GM19438 (cell line): ENCODE measurements around the gene CD52.
"Not testable (repeated sequence)": the region's sequence is repeated elsewhere in the genome, so short reads cannot be mapped to it uniquely, and the experiment has no call there.

ENCODE experiments used
- ATAC-seq: cut with Tn5 transposase; IDR thresholded peaks from one replicate; pipeline ENCODE4 v1.9.1; 2021; ENCODE audit warnings: low read depth; ENCODE audit not compliant: unreplicated experiment

CD52 gene

GRCh38 chr1:26327956-26328362 lies 10.2 kb downstream of the CD52 start:
- no peak for ATAC-seq

- ATAC-seq: no peak
These were observed 10.8 kb downstream of the CD52 start for GRCh38 chr1:26328597-26328996.

DNA sequence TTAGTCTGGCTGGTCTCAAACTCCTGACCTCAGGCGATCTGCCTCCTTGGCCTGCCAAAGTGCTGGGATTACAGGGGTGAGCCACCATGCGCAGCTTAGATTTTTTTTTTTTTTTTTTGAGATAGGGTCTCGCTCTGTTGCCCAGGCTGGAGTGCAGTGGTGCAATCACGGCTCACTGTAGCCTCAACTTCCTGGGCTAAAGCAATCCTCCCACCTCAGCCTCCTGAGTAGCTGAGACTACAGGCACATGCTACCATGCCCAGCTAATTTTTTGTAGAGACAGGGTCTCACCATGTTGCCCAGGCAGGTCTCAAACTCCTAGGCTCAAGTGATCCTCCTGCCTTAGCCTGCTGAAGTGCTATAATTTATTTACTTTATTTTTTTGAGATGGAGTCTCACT lies 11.6 kb downstream of the CD52 start:
- not testable (repeated sequence) for ATAC-seq

- ATAC-seq: no peak
These were observed 12.5 kb downstream of the CD52 start for GRCh38 chr1:26330276-26330675.

- not testable (repeated sequence) for ATAC-seq
These were observed 15.6 kb downstream of the CD52 start for GRCh38 chr1:26333312-26333711.

DNA sequence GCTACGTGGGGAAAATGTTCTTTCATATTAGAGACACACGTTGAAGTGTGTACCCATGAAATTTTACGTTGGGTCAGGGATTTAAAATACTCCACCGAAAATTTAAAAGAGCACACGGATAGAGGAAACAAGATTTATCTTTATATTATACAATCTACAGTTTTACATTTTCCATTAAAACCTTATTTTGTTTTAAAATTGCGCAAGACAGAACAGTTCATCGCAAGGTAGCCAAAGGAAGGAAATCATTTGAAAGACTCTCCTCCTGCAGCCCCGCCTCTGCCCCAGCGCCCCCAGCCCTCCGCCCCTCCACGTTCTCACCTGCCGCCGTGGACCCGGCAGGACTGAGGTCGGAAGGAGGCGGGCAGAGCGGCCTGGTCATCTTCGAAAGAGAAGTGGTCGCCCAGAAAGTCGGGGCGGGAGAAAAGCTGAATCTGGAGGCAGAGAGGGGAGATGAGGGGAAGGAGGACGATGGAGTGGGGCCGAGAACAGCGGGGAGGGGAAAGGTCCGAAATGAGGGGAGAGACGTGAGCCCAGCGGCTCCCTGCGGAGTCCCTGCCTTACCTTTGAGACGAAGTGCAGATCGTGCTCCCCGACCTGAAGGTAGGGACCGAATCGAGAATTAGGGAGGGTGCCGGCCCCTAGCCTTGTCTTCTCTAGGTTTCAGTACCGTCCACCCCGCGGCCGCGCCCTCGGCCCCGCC lies 18.2 kb downstream of the CD52 start:
- no peak for ATAC-seq

DNA sequence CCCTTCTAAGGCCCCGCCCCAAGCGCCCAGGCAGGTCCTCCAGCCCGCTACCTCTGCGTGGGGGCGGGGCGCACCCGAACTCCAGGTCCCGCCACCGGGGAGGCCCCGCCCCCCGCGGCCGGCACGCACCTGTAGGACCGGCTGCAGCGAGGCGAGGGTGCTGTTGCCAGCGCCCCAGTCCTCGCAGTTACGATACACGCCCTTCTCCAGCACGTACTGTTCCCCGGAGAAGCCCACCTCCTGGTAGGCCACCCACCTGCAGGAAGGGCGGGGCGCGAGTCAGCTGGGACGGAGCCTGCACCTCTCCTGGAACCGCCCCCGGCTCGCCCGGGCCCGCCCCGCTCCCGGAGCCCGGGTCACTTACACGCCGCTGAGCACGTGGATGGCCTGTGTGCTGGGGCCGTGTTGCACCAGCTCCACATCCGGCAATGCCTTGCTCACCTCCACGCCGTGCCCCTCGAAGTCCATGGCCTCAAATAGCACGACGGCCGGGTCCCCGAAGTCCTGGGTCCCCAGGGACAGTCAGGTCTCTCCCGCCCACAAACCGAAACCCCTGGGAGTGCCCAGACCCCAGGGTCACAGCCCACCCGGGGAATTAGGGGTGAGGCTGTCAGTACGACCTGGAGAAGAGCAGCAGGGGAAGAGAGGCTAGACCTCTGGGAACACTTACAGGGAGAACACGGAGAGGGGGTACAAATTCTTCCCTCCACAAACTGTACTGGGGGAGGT lies 18.9 kb downstream of the CD52 start:
- ATAC-seq: peak; percentile 73

GRCh38 chr1:26337206-26337535 lies 19.4 kb downstream of the CD52 start:
- no peak for ATAC-seq

- ATAC-seq: no peak
These were observed 19.9 kb downstream of the CD52 start for GRCh38 chr1:26337625-26338024.

DNA sequence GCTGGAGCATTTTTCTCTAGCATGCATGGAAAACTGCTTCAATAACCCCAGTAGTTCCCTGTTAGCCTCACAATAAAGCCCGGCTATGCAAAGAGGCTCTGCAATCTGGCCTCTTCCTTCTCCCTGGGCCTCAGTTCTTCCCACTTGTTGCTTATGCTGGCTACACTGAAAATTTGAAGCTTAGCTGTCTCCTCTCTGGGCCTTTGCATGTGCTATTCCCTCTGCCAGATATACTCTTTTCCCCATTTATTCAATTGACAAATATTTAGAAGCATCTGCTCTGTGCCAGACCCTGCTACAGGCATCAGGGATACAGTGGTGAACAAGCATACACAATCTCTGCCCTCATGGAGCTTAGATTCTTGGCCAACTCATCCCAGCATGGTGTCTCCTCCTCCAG lies 20.9 kb downstream of the CD52 start:
- ATAC-seq: no peak

DNA sequence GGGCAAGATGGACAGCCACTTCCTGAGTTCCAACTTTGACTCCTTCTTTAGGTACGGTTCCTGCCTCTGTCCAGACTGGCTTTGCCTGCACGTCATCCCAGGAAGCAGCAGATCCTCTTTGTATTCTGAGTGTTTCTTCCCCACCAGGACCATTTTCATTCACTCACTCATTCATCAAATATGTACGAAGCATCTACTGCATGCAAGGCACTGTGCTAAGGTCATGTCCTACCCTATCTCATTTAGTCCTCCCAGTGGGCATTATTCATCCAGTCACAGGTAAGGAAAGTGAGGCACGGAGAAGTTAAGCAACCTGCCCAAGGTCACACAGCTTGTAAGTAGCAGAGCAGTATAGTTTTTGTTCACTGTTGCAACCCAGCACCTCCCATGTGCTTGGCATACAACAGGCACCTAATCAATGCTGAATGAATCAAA lies 22.3 kb downstream of the CD52 start:
- ATAC-seq: no peak

GRCh38 chr1:26344147-26344920 lies 26.6 kb downstream of the CD52 start:
- no peak for ATAC-seq

DNA sequence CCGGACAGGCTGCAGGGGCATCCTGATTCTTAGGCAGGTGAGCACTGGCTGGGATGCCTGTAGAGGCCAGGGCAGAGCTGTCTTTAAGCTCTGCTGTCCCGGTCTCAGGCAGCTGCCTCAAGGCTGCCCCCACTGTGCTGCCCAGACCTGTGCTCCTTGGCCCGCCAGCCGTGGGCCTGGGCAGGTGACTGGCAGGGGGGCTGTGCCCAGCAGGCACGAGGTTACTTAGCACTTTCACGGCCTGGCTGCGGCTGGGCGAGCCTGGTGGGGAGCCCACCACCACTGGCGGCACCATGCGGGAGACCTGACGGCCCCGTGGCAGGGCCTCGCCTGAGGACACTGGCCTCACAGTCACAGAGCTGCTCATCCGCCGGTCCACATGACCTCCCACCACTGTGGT lies 28.0 kb downstream of the CD52 start:
- ATAC-seq: no peak

DNA sequence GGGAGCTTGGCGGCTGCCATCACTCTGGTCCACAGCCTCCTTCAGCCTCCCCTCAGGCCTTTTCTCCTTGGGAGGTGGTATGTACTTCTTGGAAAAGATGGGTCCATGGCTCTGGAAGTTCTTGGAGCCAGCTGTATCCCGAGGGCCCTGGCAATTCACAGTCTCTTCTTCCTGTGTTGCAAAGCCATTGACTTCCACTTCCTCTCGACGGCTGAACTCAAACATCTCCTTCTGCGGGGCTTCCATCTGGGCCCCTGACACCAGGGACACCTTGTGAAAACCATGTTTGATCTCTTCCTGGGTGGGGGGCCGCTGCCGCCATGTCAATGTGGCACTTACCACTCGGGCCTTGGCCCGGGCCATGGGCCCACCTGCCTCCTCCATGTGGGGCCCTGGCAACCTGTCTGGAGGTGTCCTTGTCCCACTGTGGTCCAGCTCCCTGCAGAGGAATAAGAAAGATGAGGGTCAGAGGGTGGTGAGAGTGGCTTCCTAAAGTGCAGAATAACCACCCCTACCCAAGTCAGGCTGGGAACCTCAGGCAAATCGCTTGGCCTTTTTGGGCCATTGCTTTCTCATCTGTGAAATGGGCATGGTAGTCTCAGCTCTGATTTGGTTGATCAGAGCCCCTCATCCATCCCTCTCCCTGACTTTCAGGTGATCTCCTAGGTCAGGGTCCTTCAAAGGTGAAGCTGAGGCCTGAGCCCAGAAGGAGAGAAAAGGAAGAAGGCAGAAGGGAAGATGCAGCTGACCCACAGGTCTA lies 28.7 kb downstream of the CD52 start:
- no peak for ATAC-seq

DNA sequence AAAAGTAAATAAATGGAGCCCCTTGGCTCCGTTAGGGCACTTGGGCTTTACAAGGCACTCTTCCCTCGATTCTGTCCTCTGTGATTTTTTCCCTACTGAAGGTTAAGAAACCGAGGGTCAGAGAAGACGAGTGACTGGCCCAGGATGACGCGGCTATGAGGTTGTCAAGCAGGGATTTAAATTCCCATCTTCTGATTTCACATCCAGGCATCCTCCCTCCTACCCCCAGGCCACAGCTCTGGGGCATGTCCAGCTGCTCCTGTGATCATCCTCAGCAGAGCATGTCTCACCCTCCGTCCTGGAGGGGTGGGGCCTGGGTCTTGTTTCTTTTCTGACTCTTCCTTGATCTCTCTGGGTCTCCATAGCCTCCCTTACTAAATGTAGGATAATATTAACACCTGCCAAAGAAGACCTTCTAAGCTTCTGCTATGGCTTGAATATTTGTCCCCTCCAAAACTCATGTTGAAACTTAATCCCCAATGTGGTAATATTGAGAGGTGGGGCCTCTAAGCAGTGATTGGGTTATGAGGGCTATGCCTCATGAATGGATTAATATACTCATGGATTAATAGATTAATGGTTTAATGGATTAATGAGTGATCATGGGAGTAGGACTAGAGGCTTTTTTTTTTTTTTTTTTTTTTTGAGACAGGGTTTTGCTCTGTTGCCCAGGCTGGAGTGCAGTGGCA lies 31.6 kb downstream of the CD52 start:
- ATAC-seq: no peak

- no peak for ATAC-seq
These were observed 32.1 kb downstream of the CD52 start for GRCh38 chr1:26349877-26350244.

DNA sequence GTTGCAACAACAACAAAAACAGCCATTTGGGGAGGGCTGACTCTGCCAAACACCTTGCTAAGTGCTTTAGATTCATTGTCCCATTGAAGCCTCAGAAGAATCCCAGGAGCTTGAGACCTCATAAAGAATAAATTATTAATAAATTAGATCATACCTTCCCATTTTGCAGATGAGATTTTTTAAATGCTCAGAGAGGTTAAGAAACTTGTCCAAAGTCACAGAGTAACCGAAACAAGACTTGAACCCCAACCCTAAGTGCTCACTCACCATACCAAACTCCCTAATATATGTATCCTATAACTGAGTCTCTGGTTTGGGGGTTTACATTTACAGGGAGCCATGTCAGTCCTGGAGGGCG lies 32.6 kb downstream of the CD52 start:
- no peak for ATAC-seq

DNA sequence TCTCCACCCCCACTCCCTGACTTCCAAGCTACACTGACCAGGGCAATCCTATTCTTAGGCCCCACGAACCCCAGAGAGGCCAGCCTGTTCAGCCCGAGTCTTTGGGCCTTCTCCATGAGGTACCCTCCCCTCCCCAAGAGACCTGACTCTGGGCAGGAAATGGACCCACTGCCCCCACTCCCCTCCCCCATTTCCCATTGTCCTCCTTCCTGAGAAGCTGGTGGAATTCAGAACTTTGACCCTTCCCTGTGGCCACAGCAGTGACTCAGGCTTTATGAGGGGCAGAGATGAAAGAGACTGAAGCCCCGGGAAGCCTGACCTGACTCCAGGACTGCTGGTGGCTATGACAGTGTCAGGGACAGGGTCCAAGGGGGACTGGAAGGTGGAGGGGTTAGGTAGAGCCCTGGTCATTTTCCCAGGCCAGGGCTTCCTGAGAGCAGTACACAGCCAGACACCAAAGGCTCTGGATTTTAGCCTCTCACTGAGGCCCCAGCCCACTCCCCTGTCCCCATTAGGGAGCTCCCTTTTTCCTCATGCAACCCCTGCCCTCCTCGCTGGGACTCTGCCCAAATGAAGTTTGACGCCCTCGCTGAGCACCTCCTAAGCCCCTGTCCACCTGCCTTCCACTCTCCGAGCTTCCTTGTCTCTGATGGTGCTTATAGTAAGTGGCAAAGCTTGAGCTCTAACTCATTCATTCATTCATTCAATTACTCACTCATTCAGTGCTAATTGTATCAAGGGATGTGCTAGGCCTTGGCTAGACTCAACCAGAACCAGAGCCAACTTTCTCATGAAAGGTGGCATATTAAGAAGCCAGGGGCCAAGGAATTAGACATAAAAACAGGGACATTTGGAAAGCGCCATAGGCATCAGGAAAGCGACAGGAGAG lies 33.2 kb downstream of the CD52 start:
- no peak for ATAC-seq

GRCh38 chr1:26351590-26352337 lies 34.0 kb downstream of the CD52 start:
- ATAC-seq: no peak
